Measurements from ENCODE around the gene KSR2.
"Not testable (repeated sequence)": the region's sequence is repeated elsewhere in the genome, so short reads cannot be mapped to it uniquely, and the experiment has no call there.

KSR2 gene

DNA sequence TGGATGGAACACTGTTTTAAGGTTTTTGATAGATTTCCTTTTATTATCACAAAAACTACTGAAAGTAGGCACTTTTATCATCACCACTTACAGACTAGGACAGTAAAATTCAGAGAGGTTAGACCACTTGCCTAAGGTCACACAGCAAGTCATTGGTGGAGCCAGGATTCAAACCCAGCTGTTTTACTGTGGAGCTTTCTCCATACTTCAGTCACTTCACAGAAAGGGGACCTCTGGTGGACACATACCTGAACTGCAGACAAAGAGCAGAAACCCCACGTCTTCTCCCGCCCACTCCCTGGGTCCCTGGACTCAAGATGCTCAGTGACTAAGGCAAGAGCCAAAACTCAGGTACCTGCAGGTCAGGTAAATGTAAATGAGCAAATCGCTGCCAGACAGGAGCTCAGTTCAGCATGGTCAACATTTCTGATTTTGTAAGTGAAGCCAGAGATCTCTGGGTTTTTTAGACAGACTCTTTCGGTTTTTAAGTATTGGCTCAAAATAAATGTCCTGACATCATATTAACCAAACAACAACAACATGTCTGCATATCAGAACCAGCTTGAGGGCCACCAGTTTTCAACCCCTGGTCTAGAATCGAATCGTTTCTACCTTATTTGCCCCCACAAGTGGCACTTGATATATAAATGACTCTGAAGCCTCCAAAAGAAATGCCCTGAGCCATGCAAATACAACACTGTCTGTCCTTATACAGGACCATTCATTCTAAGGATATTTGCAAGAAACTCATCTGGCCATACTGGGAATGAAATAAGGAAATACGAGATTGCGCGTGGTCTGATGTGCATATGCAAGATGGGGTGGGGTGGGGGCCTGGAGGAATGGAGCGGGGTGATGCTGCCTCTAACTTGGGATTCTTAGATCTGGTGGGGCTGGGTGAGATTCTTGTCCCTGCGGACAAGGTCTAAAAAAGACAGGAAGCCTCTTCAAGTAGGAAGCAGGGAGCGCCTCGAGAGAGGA lies 110.9 kb downstream of the KSR2 start:
- TF ChIP-seq, protein P1, sequence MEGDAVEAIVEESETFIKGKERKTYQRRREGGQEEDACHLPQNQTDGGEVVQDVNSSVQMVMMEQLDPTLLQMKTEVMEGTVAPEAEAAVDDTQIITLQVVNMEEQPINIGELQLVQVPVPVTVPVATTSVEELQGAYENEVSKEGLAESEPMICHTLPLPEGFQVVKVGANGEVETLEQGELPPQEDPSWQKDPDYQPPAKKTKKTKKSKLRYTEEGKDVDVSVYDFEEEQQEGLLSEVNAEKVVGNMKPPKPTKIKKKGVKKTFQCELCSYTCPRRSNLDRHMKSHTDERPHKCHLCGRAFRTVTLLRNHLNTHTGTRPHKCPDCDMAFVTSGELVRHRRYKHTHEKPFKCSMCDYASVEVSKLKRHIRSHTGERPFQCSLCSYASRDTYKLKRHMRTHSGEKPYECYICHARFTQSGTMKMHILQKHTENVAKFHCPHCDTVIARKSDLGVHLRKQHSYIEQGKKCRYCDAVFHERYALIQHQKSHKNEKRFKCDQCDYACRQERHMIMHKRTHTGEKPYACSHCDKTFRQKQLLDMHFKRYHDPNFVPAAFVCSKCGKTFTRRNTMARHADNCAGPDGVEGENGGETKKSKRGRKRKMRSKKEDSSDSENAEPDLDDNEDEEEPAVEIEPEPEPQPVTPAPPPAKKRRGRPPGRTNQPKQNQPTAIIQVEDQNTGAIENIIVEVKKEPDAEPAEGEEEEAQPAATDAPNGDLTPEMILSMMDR (conservative IDR thresholded peaks at IDR 0.05; ENCODE audit: low read length) = peak; percentile 73
- peak; percentile 47 for DNase-seq (ENCODE audit: low read depth)
- H3K4me3 ChIP-seq (ENCODE audit: low read length) = no peak overlapping the region

DNA sequence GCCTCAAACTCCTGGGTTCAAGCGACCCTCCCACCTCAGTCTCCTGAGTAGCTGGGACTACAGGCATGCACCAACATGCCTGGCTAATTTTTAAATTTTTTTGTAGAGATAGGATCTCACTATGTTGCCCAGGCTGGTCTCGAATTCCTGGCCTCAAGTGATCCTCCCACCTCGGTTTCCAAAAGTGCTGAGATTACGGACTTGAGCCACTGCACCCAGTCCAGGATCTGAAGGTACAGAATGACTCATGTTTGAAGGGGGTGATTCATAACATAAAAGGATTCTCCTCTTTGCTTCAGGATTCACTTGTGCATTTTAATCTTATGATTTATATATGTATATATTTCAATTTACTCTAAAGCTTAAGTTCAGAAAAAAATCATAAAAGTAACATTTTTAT lies 111.7 kb downstream of the KSR2 start:
- DNase-seq (ENCODE audit: low read depth); H3K4me3 ChIP-seq (ENCODE audit: low read length): not testable (repeated sequence)

DNA sequence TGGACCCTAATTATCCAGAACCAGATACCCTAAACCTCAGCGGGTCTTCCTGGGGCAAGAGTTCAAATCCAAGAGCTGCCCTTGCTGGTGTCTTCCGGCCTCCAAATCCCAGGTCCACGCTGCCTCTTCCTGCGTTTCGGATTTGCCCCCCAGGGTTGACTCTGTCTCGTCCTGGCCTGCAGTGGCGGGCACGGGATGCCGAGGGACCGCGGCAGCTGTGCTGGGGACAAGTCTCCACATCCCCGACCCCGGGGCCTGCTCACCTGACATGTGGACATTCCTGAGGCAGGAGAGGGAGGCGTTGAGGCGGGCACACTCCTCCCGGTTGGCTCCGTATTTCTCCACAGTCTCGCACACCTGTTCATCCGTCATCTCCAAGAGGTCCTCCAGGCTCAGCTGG lies 113.6 kb downstream of the KSR2 start:
- DNase-seq (ENCODE audit: low read depth) = no peak

DNA sequence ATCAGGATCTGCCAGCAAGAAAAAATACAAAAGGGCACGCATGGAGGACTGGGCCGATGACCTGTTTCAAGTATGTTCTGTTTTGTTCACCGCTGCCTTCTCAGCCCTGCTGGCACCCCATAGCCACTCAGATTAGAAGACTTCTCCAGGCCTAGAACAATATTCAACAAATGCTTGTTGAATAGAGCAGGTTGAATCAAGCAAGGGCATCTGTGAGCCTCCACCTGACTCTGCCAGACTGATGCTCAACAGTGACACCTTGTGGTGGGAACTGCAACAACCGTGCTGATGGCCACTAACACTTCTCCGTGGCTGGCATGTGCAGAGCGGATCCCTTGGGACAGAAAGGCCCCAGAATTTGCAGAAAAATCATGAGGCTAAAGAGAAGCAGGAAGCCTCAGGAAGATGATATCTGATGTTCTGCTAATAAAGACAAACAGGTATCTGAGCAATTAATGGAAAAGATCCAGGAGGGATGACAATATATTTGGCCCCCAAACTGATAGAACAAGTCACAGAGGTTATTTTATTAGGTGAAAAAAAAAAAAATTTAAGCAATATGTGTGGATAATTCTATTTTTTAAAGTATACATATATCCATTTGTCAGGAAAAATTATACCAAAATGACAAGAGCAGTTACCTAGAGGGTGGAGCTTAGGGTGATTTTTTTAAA lies 114.3 kb downstream of the KSR2 start:
- DNase-seq (ENCODE audit: low read depth) = peak; percentile 28
- TF ChIP-seq, protein P1 (conservative IDR thresholded peaks at IDR 0.05; ENCODE audit: low read length) = peak; percentile 69

More for the DNA sequence above, 113.6 kb downstream of the KSR2 start:
- TF ChIP-seq, protein P1 (conservative IDR thresholded peaks at IDR 0.05; ENCODE audit: low read length) = no peak
- no peak overlapping the region for H3K4me3 ChIP-seq (ENCODE audit: low read length)

DNA sequence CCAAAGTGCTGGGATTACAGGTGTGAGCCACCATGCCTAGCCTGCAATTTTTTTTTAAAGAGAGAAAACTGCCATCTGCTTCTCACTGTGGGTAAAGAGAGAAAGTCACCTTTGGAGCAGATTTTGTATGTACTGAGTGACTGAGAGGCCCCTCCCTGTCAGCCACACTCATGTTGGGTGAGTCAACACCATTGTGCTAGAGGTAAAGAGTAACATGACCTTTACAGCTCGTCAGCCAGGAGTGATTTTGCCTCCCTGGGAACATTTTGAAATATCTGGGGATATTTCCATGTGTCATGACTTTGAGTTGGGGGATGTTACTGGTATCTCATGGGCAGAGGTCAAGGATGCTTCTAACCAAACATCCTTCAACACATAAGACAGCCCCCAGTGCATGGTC lies 115.2 kb downstream of the KSR2 start:
- no peak overlapping the region for H3K4me3 ChIP-seq (ENCODE audit: low read length)
- TF ChIP-seq, protein P1 (conservative IDR thresholded peaks at IDR 0.05; ENCODE audit: low read length) = no peak
- DNase-seq (ENCODE audit: low read depth) = no peak

More for the DNA sequence above, 114.3 kb downstream of the KSR2 start:
- H3K4me3 ChIP-seq (ENCODE audit: low read length) = no peak overlapping the region

DNA sequence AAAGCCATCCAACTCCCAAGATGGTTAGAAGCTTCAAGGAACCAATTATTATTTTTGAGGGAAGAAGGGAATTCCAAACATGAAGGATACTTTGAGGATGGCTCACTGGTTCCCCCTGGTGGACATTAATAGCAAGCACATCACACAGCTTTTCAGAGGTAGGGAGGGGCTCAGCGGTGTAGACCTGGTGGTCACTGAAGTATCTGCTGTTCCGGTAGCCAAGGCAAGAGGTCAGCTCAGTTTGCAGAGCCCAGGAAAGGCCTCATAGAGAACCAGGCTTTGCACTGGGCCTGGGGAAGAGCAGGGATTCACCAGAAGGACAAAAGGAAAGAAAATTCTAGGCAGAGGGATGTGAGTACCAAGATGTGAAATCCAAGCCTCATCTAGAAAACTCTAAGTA lies 118.7 kb downstream of the KSR2 start:
- TF ChIP-seq, protein P1 (conservative IDR thresholded peaks at IDR 0.05; ENCODE audit: low read length) = peak; percentile 98
- H3K4me3 ChIP-seq (ENCODE audit: low read length) = no peak overlapping the region
- DNase-seq (ENCODE audit: low read depth) = peak; percentile 51

DNA sequence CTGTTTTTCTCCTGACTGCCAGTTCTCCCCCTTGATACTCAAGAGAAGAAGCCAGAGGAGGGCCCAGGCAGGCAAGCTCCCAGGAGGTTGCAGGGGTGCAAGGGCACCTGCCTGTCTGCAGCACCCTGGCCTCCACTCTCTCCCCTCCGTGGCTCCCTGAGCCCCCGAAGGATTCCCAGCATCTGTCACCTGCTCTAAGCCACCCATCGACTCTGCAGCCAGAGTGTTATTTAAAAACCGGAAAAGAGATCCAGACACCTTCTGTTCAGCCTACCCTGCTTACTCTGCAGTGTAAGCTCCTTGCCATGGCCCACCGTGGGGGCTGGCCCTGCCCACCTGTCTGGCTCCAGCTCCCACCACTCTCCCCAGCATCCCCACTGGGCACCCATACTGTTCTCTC lies 121.4 kb downstream of the KSR2 start:
- TF ChIP-seq, protein P1 (conservative IDR thresholded peaks at IDR 0.05; ENCODE audit: low read length) = no peak
- no peak for DNase-seq (ENCODE audit: low read depth)
- no peak overlapping the region for H3K4me3 ChIP-seq (ENCODE audit: low read length)
